GM20000 (cell line): ENCODE data around the gene C1QTNF9B.
"Not testable (repeated sequence)": the region's sequence is repeated elsewhere in the genome, so short reads cannot be mapped to it uniquely, and the experiment has no call there.

Experiments
- DNase-seq: peaks from one replicate; pipeline ENCODE4 v3.0.0; 2012; ENCODE audit warnings: low spot score
- CTCF ChIP-seq: IDR thresholded peaks from 2 replicates; pipeline ENCODE4 v1.5.1; 2012; ENCODE audit warnings: mild to moderate bottlenecking, control low read depth; ENCODE audit errors: extremely low read depth, missing control alignments

C1QTNF9B gene

GRCh38 chr13:23897452-23897919 is at the start of gene C1QTNF9B:
Gene C1QTNF9B (minus strand): TSS chr13:23897502.
- DNase-seq, result not testable (repeated sequence)

GRCh38 chr13:23946900-23947299 is 49.6 kb upstream of the C1QTNF9B start:
- TF ChIP-seq CTCF, result no peak
- DNase-seq, result no peak

GRCh38 chr13:23946067-23946466 is 48.8 kb upstream of the C1QTNF9B start:
- TF ChIP-seq CTCF, result no peak

GRCh38 chr13:23945612-23946011 is 48.3 kb upstream of the C1QTNF9B start:
- no peak for TF ChIP-seq CTCF
- no peak for DNase-seq

More at GRCh38 chr13:23946067-23946466, 48.8 kb upstream of the C1QTNF9B start:
- no peak for DNase-seq

- no peak for TF ChIP-seq CTCF
- no peak for DNase-seq
These were observed 43.9 kb upstream of the C1QTNF9B start for GRCh38 chr13:23941211-23941610.

GRCh38 chr13:23939666-23940065 is 42.4 kb upstream of the C1QTNF9B start:
- not testable (repeated sequence) for DNase-seq

- no peak for DNase-seq
- no peak for TF ChIP-seq CTCF
These were observed 37.2 kb upstream of the C1QTNF9B start for GRCh38 chr13:23934520-23934919.

- no peak for TF ChIP-seq CTCF
- DNase-seq, result no peak
These were observed 31.7 kb upstream of the C1QTNF9B start for GRCh38 chr13:23928985-23929384.

- DNase-seq, result no peak
- TF ChIP-seq CTCF, result no peak
These were observed 25.7 kb upstream of the C1QTNF9B start for GRCh38 chr13:23923031-23923430.
